Testis (tissue), 2 donors: ENCODE measurements around the gene DUOX1.
A peak's percentile ranks its signal among the peaks of the same experiment; 100 is the strongest.

Experiments
- CTCF ChIP-seq, 3 experiments: fragments of 450-650 bp in 2 of 3; fragments of 200-600 bp in 1 of 3; sonication (generic) in 1 of 3; IDR thresholded peaks; one replicate each; pipeline ENCODE4 v1.5.1; 2016 to 2019; ENCODE audit warnings: antibody characterized with exemption in 3 of 3, mild to moderate bottlenecking in 2 of 3, moderate library complexity in 1 of 3
- POLR2A ChIP-seq: fragments of 450-650 bp; IDR thresholded peaks from one replicate; pipeline ENCODE4 v1.6.1; 2017; ENCODE audit warnings: antibody characterized with exemption, mild to moderate bottlenecking, moderate library complexity

GRCh38 chr15:45126535-45127158 is 3.1 kb upstream of the DUOX1 start:
- TF ChIP-seq CTCF (IDR thresholded peaks at IDR 0.05) (peak in 2 of 3 experiments; percentile 12 to 18), POLR2A (no peak)
